Ascending aorta (tissue), 2 donors: ENCODE results near the gene LIMCH1. TPM values are rescaled to one million over a fixed set of nuclear protein-coding genes. Genes with fewer than 3 reads are reported as not detected.

ENCODE experiments used
- DNase-seq, 2 donors: peaks; one replicate each; pipeline ENCODE4 v3.0.0-alpha.2; 2019; ENCODE audit warnings: low spot score in 2 of 2
- H3K27ac ChIP-seq, 2 donors: fragments of 200-600 bp; sonication (generic); one replicate each; pipeline ENCODE4 v1.5.1; 2016 to 2017; ENCODE audit warnings: mild to moderate bottlenecking in 1 of 2
- H3K27me3 ChIP-seq: fragments of 200-600 bp; sonication (generic); one replicate; pipeline ENCODE4 v1.5.1; 2017
- H3K36me3 ChIP-seq, 2 donors: fragments of 200-600 bp; sonication (generic); one replicate each; pipeline ENCODE4 v1.5.1; 2016
- H3K4me1 ChIP-seq, 2 donors: fragments of 200-600 bp; sonication (generic); one replicate each; pipeline ENCODE4 v1.5.1; 2016 to 2017; ENCODE audit warnings: mild to moderate bottlenecking in 1 of 2
- H3K4me3 ChIP-seq, 2 donors: fragments of 200-600 bp; sonication (generic); one replicate each; pipeline ENCODE4 v1.5.1; 2016 to 2017; ENCODE audit warnings: mild to moderate bottlenecking in 1 of 2
- H3K9me3 ChIP-seq, 2 donors: fragments of 200-600 bp; sonication (generic); one replicate each; pipeline ENCODE4 v1.5.1; 2016
- intact Hi-C: fragments of 100-400 bp; cut with DNase I; formaldehyde crosslinking; loops from one replicate; pipeline ENCODE4 v1.15.1; 2023
- total RNA-seq: library from RNA; depleted of rRNA; stranded (reverse); fragments of >200 nt; gene quantifications from one replicate; pipeline ENCODE4 v1.1.0, GENCODE V29; 2016
- TF ChIP-seq, protein P1 (sequence below), 3 experiments: fragments of 200-600 bp in 2 of 3; fragments of 450-650 bp in 1 of 3; sonication (generic) in 2 of 3; IDR thresholded peaks; one replicate each; pipeline ENCODE4 v1.5.1; 2016 to 2019; ENCODE audit warnings: antibody characterized with exemption in 3 of 3, mild to moderate bottlenecking in 1 of 3, moderate library complexity in 1 of 3

LIMCH1 gene
- total RNA-seq, 1 donor from 2014 or later = 44.4 TPM

DNA sequence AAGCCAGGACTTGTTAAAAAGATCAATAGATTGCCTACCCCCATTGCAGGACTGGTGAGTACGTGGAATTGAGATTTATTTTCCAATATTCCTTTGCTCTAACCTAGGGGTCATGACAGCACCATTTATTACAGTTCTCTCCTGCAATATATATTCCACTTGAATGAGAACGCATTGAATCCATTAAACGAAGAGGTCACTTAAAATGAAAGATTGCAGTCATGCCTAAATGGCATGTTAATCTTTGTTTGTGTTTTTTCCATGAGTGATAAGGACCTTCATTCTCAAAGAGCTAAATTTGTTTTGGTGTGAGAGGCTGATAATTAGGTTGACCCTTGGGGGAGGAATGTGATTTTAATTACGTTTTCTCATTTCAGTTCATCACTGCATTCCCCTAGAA lies 13.5 kb upstream of the LIMCH1 start:
- Histone ChIP-seq H3K9me3 (no peaks in the 10 kb centered on the region), H3K4me1 (peaks cover 0 to 7% of the 10 kb centered on the region in 2 donors), H3K36me3 (no peaks in the 10 kb centered on the region), H3K27me3 (no peaks in the 10 kb centered on the region), H3K4me3 (no peak overlapping the region), H3K27ac (no peak overlapping the region)
- TF ChIP-seq, protein P1, sequence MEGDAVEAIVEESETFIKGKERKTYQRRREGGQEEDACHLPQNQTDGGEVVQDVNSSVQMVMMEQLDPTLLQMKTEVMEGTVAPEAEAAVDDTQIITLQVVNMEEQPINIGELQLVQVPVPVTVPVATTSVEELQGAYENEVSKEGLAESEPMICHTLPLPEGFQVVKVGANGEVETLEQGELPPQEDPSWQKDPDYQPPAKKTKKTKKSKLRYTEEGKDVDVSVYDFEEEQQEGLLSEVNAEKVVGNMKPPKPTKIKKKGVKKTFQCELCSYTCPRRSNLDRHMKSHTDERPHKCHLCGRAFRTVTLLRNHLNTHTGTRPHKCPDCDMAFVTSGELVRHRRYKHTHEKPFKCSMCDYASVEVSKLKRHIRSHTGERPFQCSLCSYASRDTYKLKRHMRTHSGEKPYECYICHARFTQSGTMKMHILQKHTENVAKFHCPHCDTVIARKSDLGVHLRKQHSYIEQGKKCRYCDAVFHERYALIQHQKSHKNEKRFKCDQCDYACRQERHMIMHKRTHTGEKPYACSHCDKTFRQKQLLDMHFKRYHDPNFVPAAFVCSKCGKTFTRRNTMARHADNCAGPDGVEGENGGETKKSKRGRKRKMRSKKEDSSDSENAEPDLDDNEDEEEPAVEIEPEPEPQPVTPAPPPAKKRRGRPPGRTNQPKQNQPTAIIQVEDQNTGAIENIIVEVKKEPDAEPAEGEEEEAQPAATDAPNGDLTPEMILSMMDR (IDR thresholded peaks at IDR 0.05) = no peak
- intact Hi-C loops = no loop called here
- DNase-seq = no peak

DNA sequence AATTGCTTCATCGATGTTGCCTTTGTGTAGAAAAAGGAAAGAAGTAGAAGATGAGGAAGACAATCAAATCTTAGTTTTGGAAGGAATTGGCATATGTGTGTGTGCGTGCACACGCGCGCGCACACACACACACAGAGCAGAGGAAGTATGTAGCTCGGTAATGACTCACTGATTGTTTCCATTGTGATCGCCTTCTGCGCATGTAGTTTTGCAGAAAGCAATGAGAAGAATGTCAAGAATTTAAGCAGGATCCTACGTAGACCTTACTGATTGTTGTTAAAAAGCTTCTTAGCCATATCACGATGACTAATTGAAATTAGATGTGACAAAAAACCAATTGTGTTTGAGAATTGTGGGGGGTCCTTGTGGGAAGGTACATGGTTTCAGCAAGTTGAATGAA lies 12.8 kb upstream of the LIMCH1 start:
- Histone ChIP-seq H3K9me3 (no peaks in the 10 kb centered on the region), H3K27ac (no peak overlapping the region), H3K27me3 (no peaks in the 10 kb centered on the region), H3K4me1 (peaks cover 0 to 7% of the 10 kb centered on the region in 2 donors), H3K4me3 (no peak overlapping the region), H3K36me3 (no peaks in the 10 kb centered on the region)
- DNase-seq = no peak
- intact Hi-C loops = no loop called here
- TF ChIP-seq, protein P1 (IDR thresholded peaks at IDR 0.05) = no peak

DNA sequence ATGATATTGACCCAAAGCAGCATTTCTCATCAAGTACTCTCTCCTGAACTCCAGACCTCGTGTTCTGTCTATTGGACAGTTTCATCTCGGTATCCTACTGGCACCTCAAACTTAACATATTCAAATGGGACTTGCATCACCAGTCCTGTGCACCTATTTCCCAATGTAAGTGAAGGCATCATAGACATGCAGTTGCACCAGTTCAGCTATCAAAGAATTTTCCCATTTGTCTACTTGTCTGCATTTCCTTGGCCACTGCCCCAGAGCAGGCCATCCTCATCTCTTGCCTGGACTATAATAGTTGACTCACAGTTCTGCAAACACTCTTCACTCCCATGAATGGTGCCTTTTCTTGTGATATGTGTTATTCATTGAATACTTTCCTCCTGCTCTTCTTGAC lies 11.3 kb upstream of the LIMCH1 start:
- DNase-seq = no peak
- no peak overlapping the region for H3K4me3 ChIP-seq
- H3K27me3 ChIP-seq = no peaks in the 10 kb centered on the region
- TF ChIP-seq, protein P1 (IDR thresholded peaks at IDR 0.05) = no peak
- H3K4me1 ChIP-seq = no peaks in the 10 kb centered on the region
- no peaks in the 10 kb centered on the region for H3K9me3 ChIP-seq
- H3K27ac ChIP-seq = no peak overlapping the region
- intact Hi-C loops = no loop called here
- no peaks in the 10 kb centered on the region for H3K36me3 ChIP-seq

DNA sequence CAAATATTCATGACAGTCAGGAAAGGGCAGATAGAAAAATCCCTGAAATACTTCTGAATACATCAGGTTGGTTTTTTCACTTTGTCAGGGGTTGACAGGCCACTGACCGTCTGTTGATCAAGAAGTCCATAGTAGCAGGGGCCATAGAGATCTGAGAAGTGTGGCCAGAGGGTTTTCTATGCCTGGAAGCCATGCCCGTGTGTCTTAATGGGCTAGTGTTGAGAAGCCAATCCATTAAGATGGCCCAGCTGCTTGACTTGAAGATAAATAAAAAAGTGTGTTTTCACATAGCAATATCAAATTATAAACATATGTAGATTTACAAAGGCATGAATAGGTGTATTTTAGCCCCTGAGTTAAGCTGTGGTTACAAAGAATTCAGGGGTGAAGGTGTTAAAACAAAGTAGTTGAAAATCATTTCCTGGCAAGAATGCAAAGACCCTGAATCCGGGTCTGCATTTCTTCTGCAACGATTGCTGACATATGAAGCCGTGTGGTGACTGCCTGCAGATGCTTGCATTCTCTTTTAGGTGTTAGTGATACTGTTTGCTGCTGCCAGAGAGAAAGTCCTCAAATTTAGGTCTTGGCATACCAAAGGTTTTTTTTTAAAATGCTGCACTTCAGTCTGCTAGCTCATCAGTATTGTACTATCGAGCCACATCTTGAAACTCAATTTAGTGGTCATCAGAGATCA lies 9.3 kb upstream of the LIMCH1 start:
- peaks cover 0 to 12% of the 10 kb centered on the region in 2 donors for H3K4me1 ChIP-seq
- no peaks in the 10 kb centered on the region for H3K36me3 ChIP-seq
- no peak overlapping the region for H3K4me3 ChIP-seq
- no peaks in the 10 kb centered on the region for H3K27me3 ChIP-seq
- DNase-seq = no peak
- no peak overlapping the region for H3K27ac ChIP-seq
- H3K9me3 ChIP-seq = no peaks in the 10 kb centered on the region
- TF ChIP-seq, protein P1 (IDR thresholded peaks at IDR 0.05) = no peak
- intact Hi-C loops = no loop called here

DNA sequence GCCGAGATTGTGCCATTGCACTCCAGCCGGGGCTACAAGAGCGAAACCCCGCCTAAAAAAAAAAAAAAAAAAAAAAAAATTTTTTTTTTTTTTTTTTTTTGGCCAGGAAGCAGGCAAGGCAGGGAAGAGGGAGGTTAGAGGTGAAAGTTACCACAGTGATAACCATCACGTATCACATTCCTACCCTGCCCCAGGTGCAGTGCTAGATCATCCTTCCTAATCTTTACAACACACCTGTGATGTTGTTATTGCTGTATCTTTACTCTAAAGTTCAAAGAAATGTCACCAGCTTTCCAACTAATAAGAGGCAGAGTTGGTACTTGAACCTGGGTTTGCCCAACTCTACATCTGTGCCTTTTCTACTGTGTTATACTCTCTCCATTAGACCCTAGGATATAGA lies 7.2 kb upstream of the LIMCH1 start:
- H3K4me3 ChIP-seq = no peak overlapping the region
- no peak overlapping the region for H3K27ac ChIP-seq
- TF ChIP-seq, protein P1 (IDR thresholded peaks at IDR 0.05) = no peak
- no peaks in the 10 kb centered on the region for H3K27me3 ChIP-seq
- DNase-seq = no peak
- H3K4me1 ChIP-seq = peaks cover 0 to 18% of the 10 kb centered on the region in 2 donors
- intact Hi-C loops = no loop called here
- no peaks in the 10 kb centered on the region for H3K9me3 ChIP-seq
- H3K36me3 ChIP-seq = no peaks in the 10 kb centered on the region

DNA sequence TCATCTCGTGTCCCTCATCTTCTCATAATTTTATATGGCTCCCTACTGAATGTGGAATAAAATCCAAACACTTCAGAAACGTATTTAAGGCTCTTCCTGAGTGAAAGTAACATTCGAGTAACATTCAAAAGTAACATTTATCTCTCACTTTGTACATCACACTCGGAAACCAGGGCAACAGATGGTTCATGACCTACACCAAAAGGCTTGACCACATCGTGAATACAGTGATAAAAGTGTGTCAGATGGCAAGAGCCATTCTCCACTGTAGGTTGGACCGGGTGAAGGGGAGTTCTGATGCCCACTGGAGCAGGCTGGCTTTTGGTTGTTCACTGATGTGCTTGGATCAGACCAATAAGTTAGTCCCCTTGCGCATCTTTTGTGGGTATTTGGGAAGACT lies 5.6 kb upstream of the LIMCH1 start:
- H3K36me3 ChIP-seq = no peaks in the 10 kb centered on the region
- no peaks in the 10 kb centered on the region for H3K27me3 ChIP-seq
- peaks cover 0 to 30% of the 10 kb centered on the region in 2 donors for H3K4me1 ChIP-seq
- intact Hi-C loops = no loop called here
- no peak overlapping the region for H3K4me3 ChIP-seq
- no peaks in the 10 kb centered on the region for H3K9me3 ChIP-seq
- H3K27ac ChIP-seq = no peak overlapping the region
- DNase-seq = no peak
- TF ChIP-seq, protein P1 (IDR thresholded peaks at IDR 0.05) = no peak
